ENCODE measurements around the gene MON2. TPM values are rescaled to one million over a fixed set of nuclear protein-coding genes. Genes with fewer than 3 reads are reported as not detected.

Gene MON2
- total RNA-seq, 1 experiment from 2014 or later, result 10.1 TPM

Other genes with a start within 250 kb of the MON2 start
- gene USP15, start 206.4 kb upstream of the MON2 start, total RNA-seq (2014; rRNA removed; shearing (Covaris generic)), result 17.4 and 17.5 TPM in 2 replicates